ENCODE measurements around the gene PIPOX.
"Not testable (repeated sequence)": the region's sequence is repeated elsewhere in the genome, so short reads cannot be mapped to it uniquely, and the experiment has no call there.

Gene PIPOX

DNA sequence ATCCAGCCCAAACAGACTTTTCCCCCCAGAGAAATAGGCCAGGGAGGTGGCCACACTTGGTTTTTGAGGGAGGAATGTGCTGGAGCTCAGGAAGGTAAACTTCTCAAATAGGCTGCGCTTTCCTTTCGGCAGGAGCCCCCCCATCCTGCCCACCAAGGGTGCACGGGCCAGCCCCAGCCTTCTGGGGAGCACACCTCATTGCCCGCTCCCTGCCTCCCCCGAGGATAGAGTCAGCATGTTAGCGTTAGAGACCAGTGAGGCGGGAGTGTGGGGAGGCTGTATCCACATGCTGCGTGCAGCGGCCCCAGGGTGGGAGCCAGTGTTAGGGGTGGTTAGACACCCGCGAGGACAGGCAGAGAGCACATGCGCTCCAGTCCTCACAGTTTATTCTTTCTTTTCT lies 42.3 kb downstream of the PIPOX start:
- no peaks in the 10 kb centered on the region for H3K9me3 ChIP-seq (replicated peaks; ENCODE audit: insufficient read depth, low read length)
- H3K9ac ChIP-seq (ENCODE audit: low read length), result no peak overlapping the region
- no peak overlapping the region for H3K4me2 ChIP-seq (ENCODE audit: low read depth, low read length)
- no peaks in the 10 kb centered on the region for H3F3A ChIP-seq (ENCODE audit: insufficient read depth, low read length)
- TF ChIP-seq EZH2phosphoT487 (IDR thresholded peaks at IDR 0.05; ENCODE audit: low read length), result no peak
- no peak for TF ChIP-seq EZH2 (optimal IDR thresholded peaks at IDR 0.05; ENCODE audit: low read depth, low read length)
- H3K9me2 ChIP-seq (replicated peaks; ENCODE audit: insufficient read depth, low read length), result no peaks in the 10 kb centered on the region
- H4K20me1 ChIP-seq (ENCODE audit: insufficient read depth, low read length), result no peaks in the 10 kb centered on the region
- H3K4me3 ChIP-seq (ENCODE audit: low read length), result no peak overlapping the region
- no peaks in the 10 kb centered on the region; the same call in 1 of the 2 replicates for H3K36me3 ChIP-seq (replicated peaks; ENCODE audit: insufficient read depth, low read length)
- no peaks in the 10 kb centered on the region for H3K79me2 ChIP-seq (ENCODE audit: low read length)
- H2AFZ ChIP-seq (ENCODE audit: low read length), result no peak overlapping the region
- DNase-seq, result no peak
- H3K27me3 ChIP-seq (replicated peaks; ENCODE audit: insufficient read depth, low read length), result no peaks in the 10 kb centered on the region
- no peaks in the 10 kb centered on the region for H3K4me1 ChIP-seq (ENCODE audit: low read length)
- H3K27ac ChIP-seq (ENCODE audit: low read length), result no peak overlapping the region

DNA sequence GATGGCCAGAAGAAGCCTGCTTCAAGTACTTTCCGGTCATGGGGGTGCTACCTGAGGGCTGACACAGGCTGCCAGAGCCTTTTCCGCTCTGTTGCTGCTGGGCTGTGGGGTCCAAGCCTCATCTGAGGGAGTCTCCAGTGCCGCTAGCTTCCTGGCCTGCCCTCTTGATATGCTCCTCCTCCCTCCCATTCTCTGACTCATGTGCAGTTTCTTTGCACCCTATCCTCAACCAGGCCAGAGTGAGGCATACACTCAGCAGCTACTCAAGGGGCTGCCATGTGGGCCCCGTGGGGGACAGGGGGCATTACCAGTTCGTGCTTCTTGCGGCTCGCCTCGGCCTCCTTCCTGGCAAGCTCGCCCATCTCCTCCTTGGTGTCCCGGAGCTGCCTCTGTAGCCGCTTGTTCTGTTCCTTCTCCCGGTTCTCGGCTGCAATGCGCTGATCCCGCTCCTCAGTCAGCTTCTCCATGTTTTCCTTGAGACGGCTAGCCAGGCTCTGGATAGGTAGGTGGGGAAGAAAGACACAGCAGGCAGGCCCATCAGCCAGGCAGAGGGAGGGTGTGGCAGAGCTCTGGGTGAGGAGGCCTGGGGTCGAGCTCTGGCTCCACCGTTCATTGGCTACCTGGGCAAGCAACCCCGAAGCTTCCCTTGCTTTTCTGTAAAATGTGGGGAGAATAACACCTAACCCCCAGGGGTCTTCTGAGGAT lies 43.8 kb downstream of the PIPOX start:
- Histone ChIP-seq H3K9ac (ENCODE audit: low read length) (no peak overlapping the region), H3K9me2 (replicated peaks; ENCODE audit: insufficient read depth, low read length) (no peaks in the 10 kb centered on the region), H3K4me2 (ENCODE audit: low read depth, low read length) (no peak overlapping the region), H3K9me3 (replicated peaks; ENCODE audit: insufficient read depth, low read length) (no peaks in the 10 kb centered on the region), H3K36me3 (replicated peaks; ENCODE audit: insufficient read depth, low read length) (no peaks in the 10 kb centered on the region; the same call in 1 of the 2 replicates), H3K4me3 (ENCODE audit: low read length) (no peak overlapping the region), H3K79me2 (ENCODE audit: low read length) (no peaks in the 10 kb centered on the region), H3K4me1 (ENCODE audit: low read length) (no peaks in the 10 kb centered on the region), H3K27me3 (replicated peaks; ENCODE audit: insufficient read depth, low read length) (no peaks in the 10 kb centered on the region), H4K20me1 (ENCODE audit: insufficient read depth, low read length) (no peaks in the 10 kb centered on the region), H3K27ac (ENCODE audit: low read length) (no peak overlapping the region), H3F3A (ENCODE audit: insufficient read depth, low read length) (no peaks in the 10 kb centered on the region), H2AFZ (ENCODE audit: low read length) (no peak overlapping the region)
- no peak for DNase-seq
- no peak for TF ChIP-seq EZH2phosphoT487 (IDR thresholded peaks at IDR 0.05; ENCODE audit: low read length)
- TF ChIP-seq, protein P1, sequence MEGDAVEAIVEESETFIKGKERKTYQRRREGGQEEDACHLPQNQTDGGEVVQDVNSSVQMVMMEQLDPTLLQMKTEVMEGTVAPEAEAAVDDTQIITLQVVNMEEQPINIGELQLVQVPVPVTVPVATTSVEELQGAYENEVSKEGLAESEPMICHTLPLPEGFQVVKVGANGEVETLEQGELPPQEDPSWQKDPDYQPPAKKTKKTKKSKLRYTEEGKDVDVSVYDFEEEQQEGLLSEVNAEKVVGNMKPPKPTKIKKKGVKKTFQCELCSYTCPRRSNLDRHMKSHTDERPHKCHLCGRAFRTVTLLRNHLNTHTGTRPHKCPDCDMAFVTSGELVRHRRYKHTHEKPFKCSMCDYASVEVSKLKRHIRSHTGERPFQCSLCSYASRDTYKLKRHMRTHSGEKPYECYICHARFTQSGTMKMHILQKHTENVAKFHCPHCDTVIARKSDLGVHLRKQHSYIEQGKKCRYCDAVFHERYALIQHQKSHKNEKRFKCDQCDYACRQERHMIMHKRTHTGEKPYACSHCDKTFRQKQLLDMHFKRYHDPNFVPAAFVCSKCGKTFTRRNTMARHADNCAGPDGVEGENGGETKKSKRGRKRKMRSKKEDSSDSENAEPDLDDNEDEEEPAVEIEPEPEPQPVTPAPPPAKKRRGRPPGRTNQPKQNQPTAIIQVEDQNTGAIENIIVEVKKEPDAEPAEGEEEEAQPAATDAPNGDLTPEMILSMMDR (IDR thresholded peaks at IDR 0.05; ENCODE audit: low read length), result no peak
- TF ChIP-seq EZH2 (optimal IDR thresholded peaks at IDR 0.05; ENCODE audit: low read depth, low read length), result no peak

DNA sequence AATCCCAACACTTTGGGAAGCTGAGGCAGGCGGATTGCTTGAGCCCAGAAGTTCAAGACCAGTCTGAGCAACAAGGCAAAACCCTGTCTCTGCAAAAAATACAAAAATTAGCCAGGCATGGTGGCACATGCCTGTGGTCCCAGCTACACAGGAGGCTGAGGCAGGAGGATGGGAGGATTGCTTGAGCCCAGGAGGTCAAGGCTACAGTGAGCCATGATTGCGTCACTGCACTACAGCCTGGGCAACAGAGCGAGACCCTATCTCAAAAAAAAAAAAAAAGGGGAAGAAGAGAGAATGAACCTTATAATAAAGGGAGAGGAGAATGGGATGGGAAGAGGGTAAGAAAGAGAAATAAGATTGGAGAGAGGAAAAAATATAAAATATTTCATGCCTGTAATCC lies 45.8 kb downstream of the PIPOX start:
- H2AFZ ChIP-seq (ENCODE audit: low read length); H3K36me3 ChIP-seq (replicated peaks; ENCODE audit: insufficient read depth, low read length); H3K4me1 ChIP-seq (ENCODE audit: low read length); H3F3A ChIP-seq (ENCODE audit: insufficient read depth, low read length); H3K79me2 ChIP-seq (ENCODE audit: low read length); DNase-seq; H3K9ac ChIP-seq (ENCODE audit: low read length); H3K9me2 ChIP-seq (replicated peaks; ENCODE audit: insufficient read depth, low read length); H3K9me3 ChIP-seq (replicated peaks; ENCODE audit: insufficient read depth, low read length); H3K27me3 ChIP-seq (replicated peaks; ENCODE audit: insufficient read depth, low read length); H4K20me1 ChIP-seq (ENCODE audit: insufficient read depth, low read length); H3K27ac ChIP-seq (ENCODE audit: low read length); H3K4me3 ChIP-seq (ENCODE audit: low read length); H3K4me2 ChIP-seq (ENCODE audit: low read depth, low read length): not testable (repeated sequence)

DNA sequence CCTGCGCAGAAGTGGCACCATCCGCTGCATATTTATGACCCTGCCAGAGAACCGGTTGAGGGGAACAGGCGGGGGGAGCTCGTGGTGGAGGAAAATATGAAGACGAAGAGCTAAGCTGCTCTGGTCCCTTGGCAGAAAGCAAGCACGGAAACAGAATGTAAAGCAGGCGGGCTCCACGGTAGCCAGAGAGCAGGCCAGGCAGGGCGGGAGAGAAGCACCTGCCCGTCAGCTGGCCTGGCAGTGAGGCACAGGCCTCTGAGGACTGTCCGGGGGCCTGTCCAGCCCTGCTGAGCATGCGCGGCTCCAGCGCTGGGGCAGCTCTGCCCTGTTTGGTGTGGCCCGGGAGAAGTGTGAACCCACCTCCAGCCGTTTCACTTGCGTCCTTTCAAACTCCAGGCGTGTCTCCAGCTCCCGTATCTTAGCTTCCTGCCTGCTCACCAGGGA lies 46.7 kb downstream of the PIPOX start:
- Histone ChIP-seq H3K27me3 (replicated peaks; ENCODE audit: insufficient read depth, low read length) (no peaks in the 10 kb centered on the region), H3K9me3 (replicated peaks; ENCODE audit: insufficient read depth, low read length) (no peaks in the 10 kb centered on the region), H3K4me3 (ENCODE audit: low read length) (no peak overlapping the region), H3F3A (ENCODE audit: insufficient read depth, low read length) (no peaks in the 10 kb centered on the region), H4K20me1 (ENCODE audit: insufficient read depth, low read length) (no peaks in the 10 kb centered on the region), H2AFZ (ENCODE audit: low read length) (no peak overlapping the region), H3K9me2 (replicated peaks; ENCODE audit: insufficient read depth, low read length) (no peaks in the 10 kb centered on the region), H3K9ac (ENCODE audit: low read length) (no peak overlapping the region), H3K79me2 (ENCODE audit: low read length) (no peaks in the 10 kb centered on the region), H3K27ac (ENCODE audit: low read length) (no peak overlapping the region), H3K36me3 (replicated peaks; ENCODE audit: insufficient read depth, low read length) (peaks cover 4% of the 10 kb centered on the region; the same call in 1 of the 2 replicates), H3K4me2 (ENCODE audit: low read depth, low read length) (no peak overlapping the region), H3K4me1 (ENCODE audit: low read length) (no peaks in the 10 kb centered on the region)
- no peak for TF ChIP-seq EZH2 (optimal IDR thresholded peaks at IDR 0.05; ENCODE audit: low read depth, low read length)
- TF ChIP-seq EZH2phosphoT487 (IDR thresholded peaks at IDR 0.05; ENCODE audit: low read length), result no peak
- TF ChIP-seq, protein P1 (IDR thresholded peaks at IDR 0.05; ENCODE audit: low read length), result no peak
- no peak for DNase-seq

Data from MM.1S (cell line).